ENCODE measurements around the gene PALLD.
"Not testable (repeated sequence)": the region's sequence is repeated elsewhere in the genome, so short reads cannot be mapped to it uniquely, and the experiment has no call there.

PALLD gene

GRCh38 chr4:168713253-168713652 is 216.4 kb downstream of the PALLD start:
- no peak for DNase-seq

- no peak for DNase-seq
Observed at GRCh38 chr4:168715896-168716295, 219.0 kb downstream of the PALLD start.

GRCh38 chr4:168716406-168717129 is 219.7 kb downstream of the PALLD start:
- DNase-seq: no peak

GRCh38 chr4:168717847-168718246 is 221.0 kb downstream of the PALLD start:
- DNase-seq: no peak

- no peak for DNase-seq
Observed at GRCh38 chr4:168719725-168720124, 222.9 kb downstream of the PALLD start.

- DNase-seq: no peak
Observed at GRCh38 chr4:168720396-168720900, 223.6 kb downstream of the PALLD start.

GRCh38 chr4:168722391-168722790 is 225.5 kb downstream of the PALLD start:
- DNase-seq: no peak

- DNase-seq: no peak
Observed at GRCh38 chr4:168723020-168723419, 226.2 kb downstream of the PALLD start.

GRCh38 chr4:168723569-168723968 is 226.7 kb downstream of the PALLD start:
- DNase-seq: no peak

- DNase-seq: no peak
Observed at GRCh38 chr4:168724243-168724642, 227.4 kb downstream of the PALLD start.

- DNase-seq: no peak
Observed at GRCh38 chr4:168724686-168725411, 228.0 kb downstream of the PALLD start.

- no peak for DNase-seq
Observed at GRCh38 chr4:168725930-168726329, 229.1 kb downstream of the PALLD start.

- DNase-seq: not testable (repeated sequence)
Observed at GRCh38 chr4:168727181-168727580, 230.3 kb downstream of the PALLD start.

- no peak for DNase-seq
Observed at GRCh38 chr4:168731006-168731636, 234.3 kb downstream of the PALLD start.

- DNase-seq: no peak
Observed at GRCh38 chr4:168731706-168732414, 235.0 kb downstream of the PALLD start.

- no peak for DNase-seq
Observed at GRCh38 chr4:168732714-168733113, 235.9 kb downstream of the PALLD start.

GRCh38 chr4:168734703-168735678 is 238.1 kb downstream of the PALLD start:
- no peak for DNase-seq

GRCh38 chr4:168735735-168736134 is 238.9 kb downstream of the PALLD start:
- DNase-seq: no peak

- no peak for DNase-seq
Observed at GRCh38 chr4:168736860-168737805, 240.3 kb downstream of the PALLD start.

- no peak for DNase-seq
Observed at GRCh38 chr4:168737806-168738172, 240.9 kb downstream of the PALLD start.

GRCh38 chr4:168739886-168740285 is 243.0 kb downstream of the PALLD start:
- no peak for DNase-seq
